ENCODE data around the gene LASP1NB.

The LASP1NB gene

DNA sequence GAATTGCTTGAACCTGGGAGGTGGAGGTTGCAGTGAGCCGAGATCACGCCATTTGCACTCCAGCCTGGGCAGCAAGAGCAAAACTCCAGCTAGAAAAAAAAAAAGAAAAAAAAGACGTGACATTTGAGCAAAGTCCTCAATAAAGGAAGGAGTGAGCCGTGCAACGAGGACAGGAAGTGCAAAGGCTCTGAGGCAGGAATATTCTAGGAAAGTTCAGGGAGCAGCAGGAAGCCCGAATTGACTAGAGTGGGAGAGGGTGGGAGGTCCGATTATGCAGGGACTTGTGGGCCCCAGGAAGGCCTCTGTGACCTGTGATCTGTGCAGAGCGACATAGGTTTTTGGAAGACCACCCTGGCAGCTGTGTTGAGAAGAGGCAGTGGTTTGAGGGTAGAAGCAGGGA is 8.6 kb upstream of the LASP1NB start:
- intact Hi-C loops (cut with micrococcal nuclease) (loop anchor here (2.0 kb wide), 1 partner anchor 236 kb away; no protein-coding TSS in a partner anchor), in situ Hi-C loops (cut with MboI; ENCODE audit: low sequenced_read_pairs) (no loop called here), dilution Hi-C loops (cut with HindIII; ENCODE audit: low sequenced_read_pairs, unreplicated experiment) (no loop called here)
- H2AK5ac ChIP-seq (ENCODE audit: low read depth, low read length) = no peak overlapping the region
- H4K20me1 ChIP-seq (ENCODE audit: insufficient read depth, low read length) = peaks cover 64% of the 10 kb centered on the region
- H2BK15ac ChIP-seq (ENCODE audit: low read depth, low read length) = no peak overlapping the region
- no peak overlapping the region for H3K18ac ChIP-seq (ENCODE audit: low read depth, low read length)
- no peak overlapping the region for H3K14ac ChIP-seq (replicated peaks; ENCODE audit: low read depth, low read length)
- peaks cover 17% of the 10 kb centered on the region; the same call in 1 of the 2 replicates for H3K9me1 ChIP-seq (ENCODE audit: insufficient read depth, low read length)
- WGBS, 2 experiments (ENCODE audit: extremely low coverage in 2 of 2, insufficient read length in 1 of 2) = 79% methylated on average over 4 of the region's 8 CpGs; no CpG with 5 or more reads in 1 of the 2 experiments
- no peak overlapping the region for H4K8ac ChIP-seq (ENCODE audit: low read depth in 2 of 2, low read length in 2 of 2)
- H4K5ac ChIP-seq (ENCODE audit: low read depth, low read length) = no peak overlapping the region
- no peak overlapping the region for H4K91ac ChIP-seq (ENCODE audit: insufficient read depth, low read depth, low read length)
- H2AFZ ChIP-seq (replicated peaks; ENCODE audit: low read length, poor library complexity) = no peak overlapping the region
- peaks cover 11% of the 10 kb centered on the region; the same call in 1 of the 2 replicates for H3K4me1 ChIP-seq (ENCODE audit: control insufficient read depth, insufficient read depth, low read length)
- H3K27me3 ChIP-seq (ENCODE audit: control insufficient read depth, insufficient read depth, low read length) = no peaks in the 10 kb centered on the region
- H3K56ac ChIP-seq (ENCODE audit: extremely low read depth, insufficient read depth, low read length) = no peak overlapping the region
- CTCF ChIA-PET = interaction anchor here (0.6 to 0.7 kb wide), 2 partner anchors 28 to 62 kb away, joined by 3 read pairs; no protein-coding TSS in a partner anchor
- no peak overlapping the region for H3K4ac ChIP-seq (ENCODE audit: low read depth, low read length)
- POLR2A ChIA-PET (ENCODE audit: unreplicated experiment) = no interaction called here
- H3K4me2 ChIP-seq (ENCODE audit: low read depth, low read length) = no peak overlapping the region
- peak overlapping the region; percentile 53; the same call in 1 of the 2 replicates for H3K23ac ChIP-seq (ENCODE audit: low read depth, low read length)
- no peak overlapping the region for H2BK20ac ChIP-seq (ENCODE audit: low read depth, low read length)
- H3K9me3 ChIP-seq (ENCODE audit: control insufficient read depth, insufficient read depth, low read length) = no peaks in the 10 kb centered on the region
- no peak overlapping the region for H2AK9ac ChIP-seq (replicated peaks; ENCODE audit: low read depth, low read length, poor library complexity)
- no peak overlapping the region for H3K9ac ChIP-seq (ENCODE audit: low read depth, low read length)
- H3K79me1 ChIP-seq (ENCODE audit: low read depth in 1 of 2, low read length in 2 of 2) = peaks cover 52 to 94% of the 10 kb centered on the region in 2 experiments; a peak in 3 of 4 replicates
- no peak overlapping the region for H3K27ac ChIP-seq (ENCODE audit: insufficient read depth, low read length)
- no peak overlapping the region for H3K4me3 ChIP-seq (ENCODE audit: insufficient read depth, low read depth, low read length)
- no peak for DNase-seq
- peaks cover 84% of the 10 kb centered on the region for H3K36me3 ChIP-seq (ENCODE audit: control insufficient read depth, insufficient read depth, low read length)
- H2BK120ac ChIP-seq (ENCODE audit: low read depth, low read length) = no peak overlapping the region
- TF ChIP-seq RAD21 (IDR thresholded peaks at IDR 0.05; ENCODE audit: low read length) (no peak), SMC3 (IDR thresholded peaks at IDR 0.05; ENCODE audit: low read depth, low read length) (no peak), POLR2A (IDR thresholded peaks at IDR 0.05; ENCODE audit: low read depth, low read length) (no peak), RCOR1 (IDR thresholded peaks at IDR 0.05; ENCODE audit: insufficient replicate concordance, low read length) (no peak), CHD1 (IDR thresholded peaks at IDR 0.05; ENCODE audit: low read depth, low read length) (no peak), FOS (IDR thresholded peaks at IDR 0.05; ENCODE audit: low read depth, low read length) (no peak), MXI1 (IDR thresholded peaks at IDR 0.05; ENCODE audit: borderline replicate concordance, low read depth, low read length) (no peak)
- TF ChIP-seq, protein P1, sequence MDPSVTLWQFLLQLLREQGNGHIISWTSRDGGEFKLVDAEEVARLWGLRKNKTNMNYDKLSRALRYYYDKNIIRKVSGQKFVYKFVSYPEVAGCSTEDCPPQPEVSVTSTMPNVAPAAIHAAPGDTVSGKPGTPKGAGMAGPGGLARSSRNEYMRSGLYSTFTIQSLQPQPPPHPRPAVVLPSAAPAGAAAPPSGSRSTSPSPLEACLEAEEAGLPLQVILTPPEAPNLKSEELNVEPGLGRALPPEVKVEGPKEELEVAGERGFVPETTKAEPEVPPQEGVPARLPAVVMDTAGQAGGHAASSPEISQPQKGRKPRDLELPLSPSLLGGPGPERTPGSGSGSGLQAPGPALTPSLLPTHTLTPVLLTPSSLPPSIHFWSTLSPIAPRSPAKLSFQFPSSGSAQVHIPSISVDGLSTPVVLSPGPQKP (IDR thresholded peaks at IDR 0.05; ENCODE audit: borderline replicate concordance, low read depth, low read length) = no peak
- no peak overlapping the region for H2BK5ac ChIP-seq (ENCODE audit: low read depth, low read length, poor library complexity, severe bottlenecking)
- no TSS peak for BruUV-seq (replicated peaks)
- ATAC-seq (ENCODE audit: low read depth) = no peak

Measured in IMR-90 (cell line).